Measurements from ENCODE around the gene CHPF.

DNA sequence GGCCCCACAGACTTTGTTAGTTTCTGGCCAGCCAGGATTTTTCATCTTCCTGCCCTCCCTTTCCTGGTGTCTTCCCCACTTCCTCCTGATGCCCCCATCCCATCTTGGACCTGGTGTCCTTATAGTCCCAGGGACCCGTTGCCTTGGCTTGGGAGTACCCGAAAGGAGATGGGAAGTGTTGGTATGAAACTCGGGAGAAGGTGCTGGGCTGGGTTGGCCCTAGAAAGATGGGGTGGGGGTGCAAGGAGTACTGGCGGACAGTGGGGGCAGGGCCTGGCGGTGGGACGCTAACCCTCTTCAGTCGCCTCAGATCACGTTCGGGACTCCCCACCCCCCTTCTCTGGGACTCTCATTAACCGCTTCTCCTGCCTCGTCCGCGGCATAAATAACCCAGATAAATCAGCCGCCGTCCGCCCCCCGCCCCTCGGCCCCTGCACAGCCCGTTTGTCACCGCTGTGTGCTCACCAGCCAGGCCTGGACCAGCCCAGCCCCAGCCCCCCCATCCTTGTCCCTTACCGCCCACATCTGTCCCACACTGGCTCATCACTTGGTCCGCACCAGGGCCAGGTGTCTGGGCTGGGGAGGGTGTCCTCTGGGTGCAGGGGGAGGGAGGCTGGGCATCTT is 33.0 kb downstream of the CHPF start:
- TF ChIP-seq, protein P1, sequence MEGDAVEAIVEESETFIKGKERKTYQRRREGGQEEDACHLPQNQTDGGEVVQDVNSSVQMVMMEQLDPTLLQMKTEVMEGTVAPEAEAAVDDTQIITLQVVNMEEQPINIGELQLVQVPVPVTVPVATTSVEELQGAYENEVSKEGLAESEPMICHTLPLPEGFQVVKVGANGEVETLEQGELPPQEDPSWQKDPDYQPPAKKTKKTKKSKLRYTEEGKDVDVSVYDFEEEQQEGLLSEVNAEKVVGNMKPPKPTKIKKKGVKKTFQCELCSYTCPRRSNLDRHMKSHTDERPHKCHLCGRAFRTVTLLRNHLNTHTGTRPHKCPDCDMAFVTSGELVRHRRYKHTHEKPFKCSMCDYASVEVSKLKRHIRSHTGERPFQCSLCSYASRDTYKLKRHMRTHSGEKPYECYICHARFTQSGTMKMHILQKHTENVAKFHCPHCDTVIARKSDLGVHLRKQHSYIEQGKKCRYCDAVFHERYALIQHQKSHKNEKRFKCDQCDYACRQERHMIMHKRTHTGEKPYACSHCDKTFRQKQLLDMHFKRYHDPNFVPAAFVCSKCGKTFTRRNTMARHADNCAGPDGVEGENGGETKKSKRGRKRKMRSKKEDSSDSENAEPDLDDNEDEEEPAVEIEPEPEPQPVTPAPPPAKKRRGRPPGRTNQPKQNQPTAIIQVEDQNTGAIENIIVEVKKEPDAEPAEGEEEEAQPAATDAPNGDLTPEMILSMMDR (IDR thresholded peaks at IDR 0.05): no peak
- no peak for TF ChIP-seq POLR2A (IDR thresholded peaks at IDR 0.05; ENCODE audit: low read depth)
